GM18951 (cell line): ENCODE data around the gene SWAP70.

Experiments
- POLR2A ChIP-seq: IDR thresholded peaks from 4 replicates; pipeline ENCODE4 v1.6.1; 2011; ENCODE audit warnings: mild to moderate bottlenecking; ENCODE audit not compliant: insufficient read length, insufficient read depth; ENCODE audit errors: extremely low read depth
- in situ Hi-C: fragments of 300-500 bp; cut with MboI; formaldehyde crosslinking; loops from one replicate; pipeline ENCODE4 v1.12.0; 2022; ENCODE audit warnings: low sequenced_read_pairs, mixed read lengths, inconsistent platforms; ENCODE audit not compliant: unreplicated experiment

SWAP70 gene

DNA sequence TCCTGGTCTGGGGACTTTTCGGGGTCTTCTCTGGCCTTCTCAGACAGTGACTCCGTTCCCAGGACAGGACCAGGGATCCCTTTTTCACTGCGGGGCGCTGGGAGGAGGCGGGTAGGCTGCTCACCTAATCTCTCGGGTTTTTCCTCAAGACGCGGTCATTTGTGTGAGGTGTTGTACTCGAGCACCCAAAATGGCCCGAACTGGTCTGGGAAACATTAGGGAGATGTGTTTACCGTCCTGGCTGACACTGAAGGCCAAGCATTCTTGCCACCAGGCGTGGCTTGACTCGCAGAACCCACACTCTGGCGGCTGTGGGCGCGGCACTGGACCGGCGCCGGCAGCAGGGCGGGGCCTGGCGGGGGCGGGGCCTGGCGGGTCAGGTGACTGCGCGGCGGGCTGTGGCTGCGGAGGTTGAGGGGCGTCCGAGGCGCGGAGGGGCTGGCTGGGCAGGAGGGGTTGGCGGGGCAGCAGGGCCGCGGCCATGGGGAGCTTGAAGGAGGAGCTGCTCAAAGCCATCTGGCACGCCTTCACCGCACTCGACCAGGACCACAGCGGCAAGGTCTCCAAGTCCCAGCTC lies at the start of gene SWAP70:
TSS of gene SWAP70 (plus strand) at position 379 of the 577 bp plus-strand sequence. CDS start at position 482, 103 bp downstream.
- TF ChIP-seq POLR2A, result peak; percentile 80
- in situ Hi-C loops, result no loop called here

DNA sequence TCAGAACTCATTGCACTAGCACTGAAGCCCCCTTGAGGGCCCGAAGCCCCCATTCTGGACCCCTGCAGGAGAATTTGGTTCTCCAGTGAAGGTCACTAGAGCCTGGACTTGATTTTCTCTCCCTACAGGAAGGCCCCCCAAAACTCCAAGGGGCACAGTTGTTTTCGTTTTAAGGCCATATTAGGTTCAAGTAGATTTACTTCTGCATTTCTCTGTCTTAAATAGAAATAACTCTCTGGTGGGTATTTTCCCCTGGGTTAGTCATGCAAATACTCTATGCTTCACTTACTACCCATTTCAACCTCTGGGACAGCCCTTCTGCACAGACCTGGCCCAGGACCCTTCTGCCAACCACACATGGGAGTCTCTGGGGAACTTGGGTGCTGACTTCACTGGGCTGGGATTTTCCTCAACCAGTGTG lies 48.8 kb upstream of the SWAP70 start:
- peak; percentile 41 for TF ChIP-seq POLR2A
- in situ Hi-C loops, result loop anchor here (5.0 to 25.0 kb wide), 2 partner anchors 137 to 347 kb away; no protein-coding TSS in a partner anchor

DNA sequence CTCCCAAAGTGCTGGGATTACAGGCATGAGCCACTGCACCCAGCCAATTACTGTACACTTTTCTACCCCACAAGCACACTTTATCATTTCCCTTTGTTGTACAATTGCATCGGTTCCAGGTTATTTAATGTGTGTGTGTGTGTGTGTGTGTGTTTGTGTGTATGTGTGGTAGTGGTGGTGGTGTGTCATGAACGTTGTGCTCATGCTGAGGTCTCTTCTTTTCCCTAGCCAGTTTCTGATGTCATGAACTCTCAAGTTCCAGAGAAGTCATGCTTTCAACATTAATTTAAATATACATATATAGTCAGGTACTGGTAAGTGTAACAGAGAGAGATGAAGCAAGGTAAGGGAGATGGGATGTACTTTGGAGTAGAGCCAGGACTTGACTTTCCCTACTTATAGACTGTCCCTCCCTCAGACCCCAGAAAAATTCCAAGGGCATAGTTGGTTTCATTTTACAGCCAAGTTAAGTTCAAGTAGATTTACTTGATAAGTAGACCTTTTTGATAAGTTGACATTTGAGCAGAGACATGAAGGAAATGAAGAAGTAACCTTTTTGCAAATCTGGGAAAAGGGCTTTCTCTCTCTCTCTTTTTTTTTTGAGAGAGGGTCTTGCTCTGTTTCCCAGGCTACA lies 47.7 kb upstream of the SWAP70 start:
- in situ Hi-C loops, result loop anchor here (5.0 to 25.0 kb wide), 2 partner anchors 136 to 346 kb away; no protein-coding TSS in a partner anchor

GRCh38 chr11:9616858-9617257 lies 47.0 kb upstream of the SWAP70 start:
- no peak for TF ChIP-seq POLR2A
- in situ Hi-C loops, result loop anchor here (5.0 to 25.0 kb wide), 2 partner anchors 135 to 345 kb away; no protein-coding TSS in a partner anchor

More for the DNA sequence above, 47.7 kb upstream of the SWAP70 start:
- no peak for TF ChIP-seq POLR2A

DNA sequence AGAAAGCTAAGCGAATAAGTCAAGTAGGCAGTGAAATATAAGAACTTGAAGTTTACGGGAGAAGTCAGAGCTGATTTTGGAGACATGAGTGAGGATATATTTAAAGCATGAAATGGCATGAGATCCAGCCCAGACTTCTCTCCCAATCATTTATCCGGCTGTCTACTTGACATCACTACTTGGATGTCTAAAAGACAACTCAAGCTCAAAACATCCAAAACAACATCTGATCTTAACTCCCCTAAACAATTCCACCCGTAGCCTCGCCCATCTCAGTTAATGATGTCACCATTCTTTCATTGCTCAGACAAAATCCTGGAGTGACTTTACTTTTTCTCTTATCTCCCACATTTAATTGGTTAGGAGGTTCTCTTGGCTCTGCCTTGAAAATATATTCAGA lies 45.9 kb upstream of the SWAP70 start:
- no peak for TF ChIP-seq POLR2A

GRCh38 chr11:9619004-9619403 lies 44.9 kb upstream of the SWAP70 start:
- TF ChIP-seq POLR2A, result no peak
- in situ Hi-C loops, result loop anchor here (5.0 to 25.0 kb wide), 2 partner anchors 133 to 343 kb away; no protein-coding TSS in a partner anchor

More for the DNA sequence above, 45.9 kb upstream of the SWAP70 start:
- in situ Hi-C loops, result loop anchor here (5.0 to 25.0 kb wide), 2 partner anchors 134 to 344 kb away; no protein-coding TSS in a partner anchor

DNA sequence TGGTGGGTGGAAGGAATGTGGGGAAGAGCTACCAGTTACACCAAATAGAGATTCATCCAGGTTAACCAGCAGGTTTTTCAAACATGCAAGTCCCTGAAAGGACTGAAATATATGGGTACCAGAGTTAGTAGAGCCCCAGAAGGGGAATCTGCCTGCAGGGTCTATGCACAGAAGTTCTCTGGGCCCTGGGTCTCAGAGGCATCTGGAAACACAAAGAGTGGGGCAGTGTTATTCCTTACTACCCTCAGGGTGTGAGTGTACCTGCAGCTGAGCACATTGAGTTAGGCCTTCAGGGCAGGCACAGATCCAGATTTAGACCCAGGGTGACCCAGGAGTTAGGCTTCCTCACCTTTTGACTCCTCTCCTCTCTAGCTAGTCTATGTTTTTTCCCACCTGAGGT lies 43.9 kb upstream of the SWAP70 start:
- TF ChIP-seq POLR2A, result no peak
- in situ Hi-C loops, result loop anchor here (5.0 to 25.0 kb wide), 2 partner anchors 132 to 342 kb away; no protein-coding TSS in a partner anchor

DNA sequence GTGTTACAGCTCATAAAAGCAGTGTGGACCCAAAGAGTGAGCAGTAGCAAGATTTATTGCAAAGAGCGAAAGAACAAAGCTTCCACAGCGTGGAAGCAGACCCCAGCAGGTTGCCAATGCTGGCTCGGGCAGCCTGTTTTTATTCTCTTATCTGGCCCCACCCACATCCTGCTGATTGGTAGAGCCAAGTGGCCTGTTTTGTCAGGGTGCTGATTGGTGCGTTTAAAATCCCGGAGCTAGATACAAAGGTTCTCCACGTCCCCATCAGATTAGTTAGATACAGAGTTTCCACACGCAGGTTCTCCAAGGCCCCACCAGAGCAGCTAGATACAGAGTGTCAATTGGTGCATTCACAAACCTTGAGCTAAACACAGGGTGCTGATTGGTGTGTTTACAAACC lies 41.5 kb upstream of the SWAP70 start:
- in situ Hi-C loops, result loop anchor here (25.0 kb wide), 1 partner anchor 340 kb away; no protein-coding TSS in a partner anchor

GRCh38 chr11:9623053-9623452 lies 40.8 kb upstream of the SWAP70 start:
- in situ Hi-C loops, result loop anchor here (25.0 kb wide), 1 partner anchor 339 kb away; no protein-coding TSS in a partner anchor

GRCh38 chr11:9624448-9624847 lies 39.4 kb upstream of the SWAP70 start:
- no peak for TF ChIP-seq POLR2A
- in situ Hi-C loops, result loop anchor here (25.0 kb wide), 1 partner anchor 338 kb away; no protein-coding TSS in a partner anchor

DNA sequence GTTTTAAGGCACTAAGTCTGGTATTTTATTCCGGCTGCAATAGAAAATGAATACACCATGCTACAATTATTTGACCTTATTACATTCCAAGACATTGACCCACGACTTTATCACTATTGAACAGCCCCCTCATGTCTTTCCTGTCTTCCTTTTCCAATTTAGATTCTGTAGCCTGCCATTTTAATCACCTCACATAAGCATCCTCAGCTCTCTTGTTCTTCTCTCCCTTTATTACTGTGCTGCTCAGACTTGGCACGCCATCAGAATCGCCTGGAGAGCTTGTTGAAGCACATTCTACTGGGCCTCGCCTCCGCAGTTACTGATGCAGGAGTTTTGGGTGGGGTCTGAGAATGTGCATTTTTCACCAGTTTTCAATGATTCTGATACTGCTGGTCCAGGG lies 38.7 kb upstream of the SWAP70 start:
- in situ Hi-C loops, result no loop called here
- TF ChIP-seq POLR2A, result no peak

DNA sequence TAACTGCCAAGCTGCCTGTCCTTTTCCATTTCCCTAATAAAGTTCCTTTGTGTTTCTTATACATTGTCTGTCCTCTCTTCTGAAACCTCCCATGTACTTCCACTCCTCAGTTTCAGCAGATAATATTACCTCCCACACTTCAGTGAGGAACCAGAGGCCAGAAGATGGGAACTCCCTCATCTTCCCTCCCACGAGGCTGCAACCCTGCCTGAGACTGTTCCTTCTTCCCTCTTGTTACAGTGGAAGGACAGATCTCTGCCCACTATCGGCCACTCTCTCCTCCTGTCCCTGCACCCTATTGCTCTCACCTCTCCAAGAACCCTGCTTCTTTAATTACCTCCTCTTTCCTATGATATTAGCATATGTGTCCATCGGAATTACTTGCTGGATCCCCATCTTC lies 38.1 kb upstream of the SWAP70 start:
- TF ChIP-seq POLR2A, result no peak
- in situ Hi-C loops, result no loop called here

GRCh38 chr11:9626496-9627394 lies 37.1 kb upstream of the SWAP70 start:
- no peak for TF ChIP-seq POLR2A
- in situ Hi-C loops, result no loop called here

- in situ Hi-C loops, result no loop called here
- TF ChIP-seq POLR2A, result no peak
Observed at GRCh38 chr11:9629064-9629463, 34.8 kb upstream of the SWAP70 start.
